Mesendoderm (in vitro differentiated cells): ENCODE results near the gene DCBLD2.

Source experiments
- DNase-seq: peaks from one replicate; pipeline ENCODE4 v3.0.0; 2013
- H2AK5ac ChIP-seq: 2 replicates; pipeline ENCODE4 v1.6.1; 2013; ENCODE audit warnings: low read length, inconsistent platforms
- H2BK120ac ChIP-seq: 2 replicates; pipeline ENCODE4 v1.6.1; 2013; ENCODE audit warnings: low read depth, mild to moderate bottlenecking, low read length, moderate library complexity, mixed read lengths
- H2BK15ac ChIP-seq: replicated peaks from 2 replicates; pipeline ENCODE4 v1.6.1; 2013; ENCODE audit warnings: low read depth, mild to moderate bottlenecking, moderate library complexity
- H2BK5ac ChIP-seq: 2 replicates; pipeline ENCODE4 v1.6.1; 2013; ENCODE audit warnings: low read length, inconsistent platforms
- H3K18ac ChIP-seq: 2 replicates; pipeline ENCODE4 v1.6.1; 2013; ENCODE audit warnings: mild to moderate bottlenecking, low read length, mixed read lengths
- H3K23ac ChIP-seq: one replicate; pipeline ENCODE4 v1.6.1; 2013; ENCODE audit warnings: low read length
- H3K27ac ChIP-seq: 2 replicates; pipeline ENCODE4 v1.5.1; 2013; ENCODE audit warnings: low read depth, mild to moderate bottlenecking, inconsistent platforms, low read length, moderate library complexity
- H3K27me3 ChIP-seq: 2 replicates; pipeline ENCODE4 v1.6.1; 2013; ENCODE audit warnings: low read length, control low read depth, mild to moderate bottlenecking, inconsistent platforms; ENCODE audit not compliant: insufficient read depth, poor library complexity
- H3K36me3 ChIP-seq: 2 replicates; pipeline ENCODE4 v1.6.1; 2013; ENCODE audit warnings: low read length, inconsistent platforms; ENCODE audit not compliant: control insufficient read depth, insufficient read depth
- H3K4ac ChIP-seq: one replicate; pipeline ENCODE4 v1.6.1; 2013; ENCODE audit warnings: low read depth, mild to moderate bottlenecking, low read length, moderate library complexity
- H3K4me1 ChIP-seq: 2 replicates; pipeline ENCODE4 v1.6.1; 2013; ENCODE audit warnings: low read depth, low read length, inconsistent platforms; ENCODE audit not compliant: control insufficient read depth
- H3K4me2 ChIP-seq: 2 replicates; pipeline ENCODE4 v1.6.1; 2013; ENCODE audit warnings: low read length
- H3K4me3 ChIP-seq: 2 replicates; pipeline ENCODE4 v1.5.1; 2013; ENCODE audit warnings: mild to moderate bottlenecking, low read length
- H3K56ac ChIP-seq: one replicate; pipeline ENCODE4 v1.6.1; 2013; ENCODE audit warnings: low read length
- H3K79me1 ChIP-seq: 2 replicates; pipeline ENCODE4 v1.6.1; 2013; ENCODE audit warnings: low read length, inconsistent platforms
- H3K79me2 ChIP-seq: 2 replicates; pipeline ENCODE4 v1.6.1; 2013; ENCODE audit warnings: mild to moderate bottlenecking, low read length; ENCODE audit not compliant: control insufficient read depth, insufficient read depth
- H3K9ac ChIP-seq: 2 replicates; pipeline ENCODE4 v1.6.1; 2013; ENCODE audit warnings: low read length, inconsistent platforms
- H4K5ac ChIP-seq: one replicate; pipeline ENCODE4 v1.6.1; 2013; ENCODE audit warnings: low read length
- H4K8ac ChIP-seq: one replicate; pipeline ENCODE4 v1.6.1; 2013; ENCODE audit warnings: low read depth, mild to moderate bottlenecking, control low read depth, low read length, moderate library complexity
- WGBS: extraction: QIAGEN DNeasy Blood & Tissue Kit; methylation state at CpG from one replicate; pipeline ENCODE4 v1.1.7; 2013; ENCODE audit warnings: low lambda C conversion rate, missing lambda C conversion rate; ENCODE audit not compliant: insufficient coverage; ENCODE audit errors: extremely low coverage; 5-methylcytosine and 5-hydroxymethylcytosine counted together

DCBLD2 gene

GRCh38 chr3:98793971-98794370 lies 107.5 kb downstream of the DCBLD2 start:
- Histone ChIP-seq H2AK5ac (no peak overlapping the region), H3K27ac (no peak overlapping the region), H3K27me3 (peaks cover 2% of the 10 kb centered on the region), H2BK15ac (no peak overlapping the region), H3K23ac (no peak overlapping the region), H3K4me3 (no peak overlapping the region), H3K18ac (no peak overlapping the region), H2BK5ac (no peak overlapping the region), H4K5ac (no peak overlapping the region), H3K79me1 (no peaks in the 10 kb centered on the region), H3K36me3 (peaks cover 2% of the 10 kb centered on the region), H3K4ac (no peak overlapping the region), H3K56ac (no peak overlapping the region), H3K4me1 (no peaks in the 10 kb centered on the region), H3K9ac (no peak overlapping the region), H3K79me2 (no peaks in the 10 kb centered on the region), H3K4me2 (no peak overlapping the region), H2BK120ac (no peak overlapping the region), H4K8ac (no peak overlapping the region)
- WGBS = no CpG with 5 or more reads among the region's 3 CpGs
- DNase-seq = no peak

GRCh38 chr3:98791341-98792325 lies 109.9 kb downstream of the DCBLD2 start:
- Histone ChIP-seq H3K4me1 (no peaks in the 10 kb centered on the region), H4K8ac (no peak overlapping the region), H4K5ac (no peak overlapping the region), H3K18ac (no peak overlapping the region), H3K79me2 (no peaks in the 10 kb centered on the region), H3K36me3 (peaks cover 2% of the 10 kb centered on the region), H2AK5ac (no peak overlapping the region), H3K79me1 (no peaks in the 10 kb centered on the region), H3K4ac (no peak overlapping the region), H3K9ac (no peak overlapping the region), H3K56ac (no peak overlapping the region), H3K27me3 (peaks cover 2% of the 10 kb centered on the region), H3K4me2 (no peak overlapping the region), H3K27ac (no peak overlapping the region), H2BK5ac (no peak overlapping the region), H2BK15ac (no peak overlapping the region), H2BK120ac (no peak overlapping the region), H3K23ac (no peak overlapping the region), H3K4me3 (no peak overlapping the region)
- no peak for DNase-seq
- no CpG with 5 or more reads among the region's 7 CpGs for WGBS

- H3K79me2 ChIP-seq = no peaks in the 10 kb centered on the region
- no peak overlapping the region for H2BK5ac ChIP-seq
- no peak overlapping the region for H3K4ac ChIP-seq
- no peak overlapping the region for H3K18ac ChIP-seq
- H3K27me3 ChIP-seq = no peaks in the 10 kb centered on the region
- H3K4me3 ChIP-seq = no peak overlapping the region
- H3K4me1 ChIP-seq = no peaks in the 10 kb centered on the region
- no peak overlapping the region for H3K9ac ChIP-seq
- no peak overlapping the region for H3K23ac ChIP-seq
- H4K8ac ChIP-seq = no peak overlapping the region
- no peak overlapping the region for H2BK15ac ChIP-seq
- H2AK5ac ChIP-seq = no peak overlapping the region
- no peak overlapping the region for H4K5ac ChIP-seq
- H3K27ac ChIP-seq = no peak overlapping the region
- H2BK120ac ChIP-seq = no peak overlapping the region
- no peak for DNase-seq
- H3K36me3 ChIP-seq = no peaks in the 10 kb centered on the region
- H3K4me2 ChIP-seq = no peak overlapping the region
- no CpG with 5 or more reads among the region's 2 CpGs for WGBS
- no peaks in the 10 kb centered on the region for H3K79me1 ChIP-seq
- H3K56ac ChIP-seq = no peak overlapping the region
These were observed 112.8 kb downstream of the DCBLD2 start for GRCh38 chr3:98788651-98789050.

GRCh38 chr3:98787181-98787580 lies 114.3 kb downstream of the DCBLD2 start:
- H2BK5ac ChIP-seq = no peak overlapping the region
- no peak overlapping the region for H2BK120ac ChIP-seq
- no peaks in the 10 kb centered on the region for H3K36me3 ChIP-seq
- no peak overlapping the region for H3K9ac ChIP-seq
- no peak overlapping the region for H3K56ac ChIP-seq
- no peak overlapping the region for H3K23ac ChIP-seq
- H3K27ac ChIP-seq = no peak overlapping the region
- H3K4me1 ChIP-seq = no peaks in the 10 kb centered on the region
- H4K8ac ChIP-seq = no peak overlapping the region
- no peak overlapping the region for H2AK5ac ChIP-seq
- no peaks in the 10 kb centered on the region for H3K79me2 ChIP-seq
- H2BK15ac ChIP-seq = no peak overlapping the region
- H3K18ac ChIP-seq = no peak overlapping the region
- H3K4me3 ChIP-seq = no peak overlapping the region
- no CpG with 5 or more reads among the region's 2 CpGs for WGBS
- DNase-seq = no peak
- no peaks in the 10 kb centered on the region for H3K79me1 ChIP-seq
- H3K4me2 ChIP-seq = no peak overlapping the region
- H3K4ac ChIP-seq = no peak overlapping the region
- no peaks in the 10 kb centered on the region for H3K27me3 ChIP-seq
- no peak overlapping the region for H4K5ac ChIP-seq

- Histone ChIP-seq H3K23ac (no peak overlapping the region), H3K56ac (no peak overlapping the region), H3K4me1 (no peaks in the 10 kb centered on the region), H3K36me3 (no peaks in the 10 kb centered on the region), H3K4me3 (no peak overlapping the region), H3K18ac (no peak overlapping the region), H3K4me2 (no peak overlapping the region), H4K8ac (no peak overlapping the region), H2BK15ac (no peak overlapping the region), H2BK5ac (no peak overlapping the region), H3K9ac (no peak overlapping the region), H3K27me3 (no peaks in the 10 kb centered on the region), H3K79me1 (no peaks in the 10 kb centered on the region), H3K79me2 (no peaks in the 10 kb centered on the region), H3K27ac (no peak overlapping the region), H2AK5ac (no peak overlapping the region), H2BK120ac (no peak overlapping the region), H3K4ac (no peak overlapping the region), H4K5ac (no peak overlapping the region)
- no CpG with 5 or more reads among the region's 4 CpGs for WGBS
- DNase-seq = no peak
These were observed 115.0 kb downstream of the DCBLD2 start for GRCh38 chr3:98786364-98787006.
